H1 (cell line): ENCODE data around the gene RBM8A. TPM values are rescaled to one million over a fixed set of nuclear protein-coding genes. Genes with fewer than 3 reads are reported as not detected.

Experiments
- CTCF ChIA-PET: fragments of 300-600 bp; sonication (Branson Sonifier 250); formaldehyde crosslinking; loops from one replicate; lab custom pipeline; 2021; ENCODE audit not compliant: partially characterized antibody; lab: Charles Lee
- POLR2A ChIA-PET: fragments of 300-600 bp; sonication (Branson Sonifier 250); formaldehyde crosslinking; loops from one replicate; lab custom pipeline; 2021; ENCODE audit warnings: inconsistent platforms; ENCODE audit not compliant: partially characterized antibody; lab: Charles Lee
- DNase-seq, 2 experiments: peaks; one replicate each; pipeline versions ENCODE4 v3.0.0 to v3.0.0-alpha.2; 2010 to 2022; ENCODE audit warnings: low spot score in 2 of 2, low read depth in 1 of 2, mixed read lengths in 1 of 2
- FAIRE-seq: peaks from 2 replicates; lab custom pipeline; 2011; peaks lifted over from hg19 to GRCh38; lab: Jason Lieb, UNC
- H2AFZ ChIP-seq: 2 replicates; pipeline ENCODE4 v1.8.1; 2012; ENCODE audit warnings: low read length, inconsistent platforms
- H2AK5ac ChIP-seq: 2 replicates; pipeline ENCODE4 v1.6.1; 2013; ENCODE audit warnings: low read depth, low read length
- H2BK120ac ChIP-seq: replicated peaks from 2 replicates; pipeline ENCODE3; 2013; ENCODE audit warnings: low read depth, low read length, inconsistent platforms
- H2BK12ac ChIP-seq: 2 replicates; pipeline ENCODE4 v1.6.1; 2013; ENCODE audit warnings: low read depth, low read length
- H2BK15ac ChIP-seq: 2 replicates; pipeline ENCODE4 v1.6.1; 2013; ENCODE audit warnings: low read length
- H2BK20ac ChIP-seq: 2 replicates; pipeline ENCODE4 v1.6.1; 2013; ENCODE audit warnings: low read length
- H2BK5ac ChIP-seq: 2 replicates; pipeline ENCODE4 v1.6.1; 2013; ENCODE audit warnings: low read depth, low read length
- H3K14ac ChIP-seq: 2 replicates; pipeline ENCODE4 v1.6.1; 2013; ENCODE audit warnings: inconsistent platforms; ENCODE audit not compliant: insufficient read length
- H3K18ac ChIP-seq: 2 replicates; pipeline ENCODE4 v1.6.1; 2013; ENCODE audit warnings: low read length; ENCODE audit errors: extremely low read depth
- H3K23ac ChIP-seq: 2 replicates; pipeline ENCODE4 v1.6.1; 2013; ENCODE audit warnings: inconsistent platforms; ENCODE audit not compliant: insufficient read length
- H3K23me2 ChIP-seq: 2 replicates; pipeline ENCODE4 v1.6.1; 2013; ENCODE audit warnings: low read depth, low read length
- H3K27ac ChIP-seq: 2 replicates; pipeline ENCODE4 v1.6.1; 2011; ENCODE audit warnings: low read depth, low read length, inconsistent platforms
- H3K27me3 ChIP-seq, 4 experiments: replicated peaks in 1 of 4; 1 replicate in 1 of 4; 2 replicates in 3 of 4; pipeline versions ENCODE4 v1.6.1 to v1.8.1; 2011 to 2013; ENCODE audit warnings: low read length in 3 of 4, mild to moderate bottlenecking in 3 of 4, inconsistent platforms in 2 of 4, mixed read lengths in 2 of 4, moderate library complexity in 1 of 4; ENCODE audit not compliant: control insufficient read depth in 3 of 4, insufficient read depth in 3 of 4; ENCODE audit errors: extremely low read depth in 1 of 4
- H3K36me3 ChIP-seq, 4 experiments: 2 replicates each; pipeline versions ENCODE4 v1.6.1 to v1.8.1; 2011 to 2013; ENCODE audit warnings: mild to moderate bottlenecking in 4 of 4, low read length in 3 of 4, moderate library complexity in 2 of 4, control low read depth in 1 of 4, inconsistent platforms in 1 of 4; ENCODE audit not compliant: insufficient read depth in 4 of 4, control insufficient read depth in 2 of 4
- H3K4ac ChIP-seq: replicated peaks from 2 replicates; pipeline ENCODE3; 2013; ENCODE audit warnings: low read length, low read depth, mixed read lengths, inconsistent platforms; ENCODE audit not compliant: insufficient read length
- H3K4me1 ChIP-seq, 4 experiments: replicated peaks in 1 of 4; 1 replicate in 1 of 4; 2 replicates in 3 of 4; pipeline versions ENCODE4 v1.6.1 to v1.8.1; 2011 to 2013; ENCODE audit warnings: low read length in 3 of 4, inconsistent platforms in 2 of 4, mixed read lengths in 1 of 4; ENCODE audit not compliant: insufficient read depth in 4 of 4, control insufficient read depth in 3 of 4
- H3K4me2 ChIP-seq, 2 experiments: 2 replicates each; pipeline versions ENCODE4 v1.6.1 to v1.8.1; 2011 to 2013; ENCODE audit warnings: low read depth in 2 of 2, low read length in 2 of 2, control low read depth in 1 of 2, inconsistent platforms in 1 of 2, mild to moderate bottlenecking in 1 of 2; ENCODE audit not compliant: insufficient read depth in 1 of 2
- H3K4me3 ChIP-seq, 4 experiments: fragments of 200-600, 300-600 bp in 1 of 4; sonication (generic), shearing (Covaris generic), sonication (Bioruptor Twin) in 1 of 4; 2 replicates each; pipeline versions ENCODE4 v1.5.1 to v1.8.1; 2011 to 2016; ENCODE audit warnings: low read length in 4 of 4, low read depth in 3 of 4, control low read depth in 2 of 4, inconsistent platforms in 2 of 4, mild to moderate bottlenecking in 2 of 4, mixed read lengths in 1 of 4, moderate library complexity in 1 of 4; ENCODE audit not compliant: insufficient read depth in 2 of 4; ENCODE audit errors: extremely low read depth in 1 of 4
- H3K56ac ChIP-seq: replicated peaks from 2 replicates; pipeline ENCODE3; 2013; ENCODE audit warnings: low read depth, mild to moderate bottlenecking, mixed read lengths, low read length, inconsistent platforms; ENCODE audit not compliant: insufficient read length
- H3K79me1 ChIP-seq: 2 replicates; pipeline ENCODE4 v1.6.1; 2013; ENCODE audit warnings: low read depth, low read length, control low read depth
- H3K79me2 ChIP-seq, 2 experiments: 2 replicates each; pipeline versions ENCODE4 v1.6.1 to v1.8.1; 2012 to 2013; ENCODE audit warnings: low read length in 2 of 2, mild to moderate bottlenecking in 2 of 2, inconsistent platforms in 1 of 2; ENCODE audit not compliant: insufficient read depth in 2 of 2, control insufficient read depth in 1 of 2
- H3K9ac ChIP-seq, 4 experiments: replicated peaks in 1 of 4; 1 replicate in 1 of 4; 2 replicates in 3 of 4; pipeline versions ENCODE4 v1.6.1 to v1.8.1; 2011 to 2013; ENCODE audit warnings: low read depth in 3 of 4, low read length in 3 of 4, control low read depth in 2 of 4, mild to moderate bottlenecking in 2 of 4, moderate library complexity in 2 of 4, inconsistent platforms in 1 of 4; ENCODE audit errors: extremely low read depth in 1 of 4
- H3K9me3 ChIP-seq, 2 experiments: 2 replicates each; pipeline versions ENCODE4 v1.6.1 to v1.8.1; 2012 to 2013; ENCODE audit warnings: mild to moderate bottlenecking in 2 of 2, moderate library complexity in 2 of 2, control low read depth in 1 of 2, inconsistent platforms in 1 of 2, low read depth in 1 of 2, low read length in 1 of 2, mixed read lengths in 1 of 2; ENCODE audit not compliant: insufficient read depth in 2 of 2
- H4K20me1 ChIP-seq, 2 experiments: replicated peaks in 1 of 2; 2 replicates each; pipeline versions ENCODE3 to v1.8.1; 2011 to 2013; ENCODE audit warnings: inconsistent platforms in 2 of 2, low read length in 2 of 2, mild to moderate bottlenecking in 1 of 2; ENCODE audit not compliant: insufficient read depth in 2 of 2, control insufficient read depth in 1 of 2
- H4K5ac ChIP-seq: 2 replicates; pipeline ENCODE4 v1.6.1; 2013; ENCODE audit warnings: low read length, low read depth, mixed read lengths, inconsistent platforms; ENCODE audit not compliant: insufficient read length
- H4K8ac ChIP-seq: 2 replicates; pipeline ENCODE4 v1.8.0; 2013; ENCODE audit warnings: mild to moderate bottlenecking, moderate library complexity, low read length, inconsistent platforms; ENCODE audit not compliant: insufficient read depth; ENCODE audit errors: extremely low read depth
- H4K91ac ChIP-seq: replicated peaks from 2 replicates; pipeline ENCODE3; 2013; ENCODE audit warnings: low read length, mixed read lengths, inconsistent platforms; ENCODE audit not compliant: insufficient read length
- ATF3 ChIP-seq: IDR thresholded peaks from 2 replicates; pipeline ENCODE4 v1.6.1; 2011; ENCODE audit warnings: low read depth, mild to moderate bottlenecking, low read length; ENCODE audit not compliant: insufficient read depth
- BACH1 ChIP-seq: IDR thresholded peaks from 2 replicates; pipeline ENCODE4 v1.6.1; 2012; ENCODE audit warnings: low read length, improper control_type of control experiment
- CEBPB ChIP-seq: IDR thresholded peaks from 2 replicates; pipeline ENCODE4 v1.6.1; 2012; ENCODE audit warnings: low read depth, low read length
- EP300 ChIP-seq, 2 experiments: IDR thresholded peaks; 1 replicate in 1 of 2; 2 replicates in 1 of 2; pipeline ENCODE4 v1.6.1; 2011 to 2012; ENCODE audit warnings: low read depth in 2 of 2, low read length in 2 of 2, mild to moderate bottlenecking in 2 of 2, borderline replicate concordance in 1 of 2, inconsistent platforms in 1 of 2, moderate library complexity in 1 of 2
- HDAC6 ChIP-seq: IDR thresholded peaks from one replicate; pipeline ENCODE4 v1.7.1; 2012; ENCODE audit warnings: low read depth, mild to moderate bottlenecking, inconsistent platforms, low read length, moderate library complexity
- KDM4A ChIP-seq: IDR thresholded peaks from one replicate; pipeline ENCODE4 v1.7.1; 2012; ENCODE audit warnings: low read depth, mild to moderate bottlenecking, moderate library complexity, low read length, inconsistent platforms; ENCODE audit not compliant: severe bottlenecking
- NRF1 ChIP-seq: IDR thresholded peaks from 2 replicates; pipeline ENCODE4 v1.6.1; 2011; ENCODE audit warnings: mild to moderate bottlenecking, low read depth, low read length, improper control_type of control experiment
- PHF8 ChIP-seq: fragments of 200-600 bp; sonication (generic); conservative IDR thresholded peaks from 2 replicates; pipeline ENCODE4 v1.7.1; 2012; ENCODE audit warnings: low read depth, mild to moderate bottlenecking, inconsistent platforms, low read length, moderate library complexity
- RBBP5 ChIP-seq: IDR thresholded peaks from 2 replicates; pipeline ENCODE4 v1.7.1; 2012; ENCODE audit warnings: low read depth, mild to moderate bottlenecking, inconsistent platforms, low read length, moderate library complexity, borderline replicate concordance
- SP4 ChIP-seq: IDR thresholded peaks from 2 replicates; pipeline ENCODE4 v1.6.1; 2012; ENCODE audit warnings: low read length, inconsistent platforms
- WGBS, 2 experiments: shearing (Covaris generic) in 1 of 2; methylation state at CpG; one replicate each; pipeline versions ENCODE4 v1.1.6 to v1.1.7; 2013 to 2015; ENCODE audit warnings: low lambda C conversion rate in 2 of 2, mixed read lengths in 2 of 2, inconsistent platforms in 1 of 2, low coverage in 1 of 2, missing lambda C conversion rate in 1 of 2; ENCODE audit not compliant: insufficient replicate concordance in 2 of 2, insufficient coverage in 1 of 2, insufficient read length in 1 of 2; ENCODE audit errors: extremely low coverage in 1 of 2, missing lambda C conversion rate in 1 of 2; 5-methylcytosine and 5-hydroxymethylcytosine counted together
- polyA plus RNA-seq, 7 experiments: library from polyadenylated mRNA; depleted of rRNA in 3 of 7; stranded (reverse) in 5 of 7; unstranded in 2 of 7; fragments of >200 nt in 5 of 7; fragments of 200-250 nt in 2 of 7; gene quantifications; 1 replicate in 5 of 7; 2 replicates in 1 of 7; 4 replicates in 1 of 7; pipeline versions ENCODE4 v1.2.1 to v1.2.3, GENCODE V29; 2011 to 2013; ENCODE audit warnings: missing spikeins in 2 of 7, mixed read lengths in 2 of 7
- total RNA-seq: library from RNA; stranded (reverse); fragmentation: NEBNext Ultra II Directional; extraction: Animal tissue kit (Norgen Biotek cat#: 25700); gene quantifications from 2 replicates; pipeline ENCODE4 v1.2.1, GENCODE V29; 2021

RBM8A gene
- total and polyA plus RNA-seq, 2 of the 8 experiments (the other 6 are each of a cell fraction or from before 2014, with no cell fraction given) = 125 to 216 TPM

- Histone ChIP-seq H3K18ac (peak within 1 kb of the TSS; percentile 15; the same call in 1 of the 2 replicates), H2BK20ac (no peak within 1 kb of the TSS), H2AFZ (peak within 1 kb of the TSS; percentile 87), H3K4me1 (peaks cover 0 to 6% (median 2%) of the 10 kb centered on the region in 4 experiments; a peak in 6 of 7 replicates), H4K20me1 (no peaks in the 10 kb centered on the region), H4K8ac (peak within 1 kb of the TSS; percentile 75; the same call in 1 of the 2 replicates), H2BK5ac (peak within 1 kb of the TSS; percentile 62; the same call in 1 of the 2 replicates), H3K23me2 (peaks cover 16% of the 10 kb centered on the region), H3K9ac (peak within 1 kb of the TSS; percentile 48 to 75 (median 60)), H3K36me3 (peaks cover 0 to 10% (median 2%) of the 10 kb centered on the region in 4 experiments; a peak in 3 of 8 replicates), H3K4me2 (peak within 1 kb of the TSS; percentile 94 to 99), H2BK15ac (peak within 1 kb of the TSS; percentile 90; the same call in 1 of the 2 replicates), H3K27ac (no peak within 1 kb of the TSS), H3K9me3 (no peaks in the 10 kb centered on the region), H3K79me1 (no peaks in the 10 kb centered on the region), H3K4me3 (peak within 1 kb of the TSS; percentile 71 to 96 (median 82)), H4K91ac (no peak within 1 kb of the TSS), H3K23ac (no peak within 1 kb of the TSS), H2BK120ac (no peak within 1 kb of the TSS), H4K5ac (peak within 1 kb of the TSS; percentile 35), H3K14ac (no peak within 1 kb of the TSS), H2BK12ac (peak within 1 kb of the TSS; percentile 54), H3K27me3 (no peaks in the 10 kb centered on the region), H2AK5ac (0 out of 2 replicates have a peak within 1 kb of the TSS, but pooled peaks have one; percentile 45), H3K56ac (no peak within 1 kb of the TSS), H3K4ac (no peak within 1 kb of the TSS), H3K79me2 (no peaks in the 10 kb centered on the region)
- FAIRE-seq = no peak
- peak in 1 of 2 experiments; percentile 92 for DNase-seq
- CTCF ChIA-PET = interaction anchor here (0.8 to 15.9 kb wide), 6 partner anchors 9 to 73 kb away, joined by 3 to 146 read pairs (median 4); partner anchors contain the start of genes ITGA10, NUDT17 and RBM8A
- WGBS, 2 experiments = 4% methylated on average over 43 of the region's 51 CpGs; no CpG with 5 or more reads in 1 of the 2 experiments
- POLR2A ChIA-PET = interaction anchor here (1.0 to 2.4 kb wide), 15 partner anchors 9 to 134 kb away, joined by 3 to 17 read pairs (median 4); partner anchors contain the start of genes LIX1L, PIAS3 and RBM8A
- TF ChIP-seq SP4 (no peak), EP300 (IDR thresholded peaks at IDR 0.05; ENCODE audit: borderline replicate concordance in 1 of 2, low read depth in 2 of 2, low read length in 2 of 2) (no peak), PHF8 (0 out of 2 replicates have a peak, but pooled peaks have one; percentile 51), CEBPB (no peak), BACH1 (no peak), HDAC6 (no peak), NRF1 (no peak), RBBP5 (no peak), KDM4A (peak; percentile 62), ATF3 (no peak)
Observed at GRCh38 chr1:145918144-145918991, 8.9 kb downstream of the RBM8A start, which contains the start of gene PEX11B. Gene PEX11B, minus strand, starts transcription at chr1:145918717. Its CDS starts 29 bp downstream, at chr1:145918688.
